ENCODE results near the gene SNX7.

- TF ChIP-seq, protein P1, sequence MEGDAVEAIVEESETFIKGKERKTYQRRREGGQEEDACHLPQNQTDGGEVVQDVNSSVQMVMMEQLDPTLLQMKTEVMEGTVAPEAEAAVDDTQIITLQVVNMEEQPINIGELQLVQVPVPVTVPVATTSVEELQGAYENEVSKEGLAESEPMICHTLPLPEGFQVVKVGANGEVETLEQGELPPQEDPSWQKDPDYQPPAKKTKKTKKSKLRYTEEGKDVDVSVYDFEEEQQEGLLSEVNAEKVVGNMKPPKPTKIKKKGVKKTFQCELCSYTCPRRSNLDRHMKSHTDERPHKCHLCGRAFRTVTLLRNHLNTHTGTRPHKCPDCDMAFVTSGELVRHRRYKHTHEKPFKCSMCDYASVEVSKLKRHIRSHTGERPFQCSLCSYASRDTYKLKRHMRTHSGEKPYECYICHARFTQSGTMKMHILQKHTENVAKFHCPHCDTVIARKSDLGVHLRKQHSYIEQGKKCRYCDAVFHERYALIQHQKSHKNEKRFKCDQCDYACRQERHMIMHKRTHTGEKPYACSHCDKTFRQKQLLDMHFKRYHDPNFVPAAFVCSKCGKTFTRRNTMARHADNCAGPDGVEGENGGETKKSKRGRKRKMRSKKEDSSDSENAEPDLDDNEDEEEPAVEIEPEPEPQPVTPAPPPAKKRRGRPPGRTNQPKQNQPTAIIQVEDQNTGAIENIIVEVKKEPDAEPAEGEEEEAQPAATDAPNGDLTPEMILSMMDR (IDR thresholded peaks at IDR 0.05 in 8 of 11, conservative IDR thresholded peaks at IDR 0.05 in 3 of 11), result no peak
- TF ChIP-seq POLR2AphosphoS5 (IDR thresholded peaks at IDR 0.05), result no peak
These were observed 62.1 kb downstream of the SNX7 start for GRCh38 chr1:98723574-98723973.
